ENCODE data around the gene LIAS.

The LIAS gene

GRCh38 chr4:39458505-39459300 is at the start of gene LIAS, which contains the start of gene RPL9:
TSS of gene LIAS (plus strand) at chr4:39459056. CDS start at chr4:39459118, 62 bp downstream.
TSS of gene RPL9 (minus strand) at chr4:39458922. CDS start at chr4:39458439, 483 bp downstream.
- no peaks in the 10 kb centered on the region for H3K9me3 ChIP-seq (ENCODE audit: control insufficient read depth, insufficient read depth, low read depth, low read length)
- peaks cover 18 to 69% of the 10 kb centered on the region in 2 experiments; a peak in 2 of 3 replicates for H3K36me3 ChIP-seq (ENCODE audit: control insufficient read depth in 2 of 2, insufficient read depth in 1 of 2, low read length in 2 of 2)
- H3K4me1 ChIP-seq (ENCODE audit: control insufficient read depth, insufficient read depth, low read length) = no peaks in the 10 kb centered on the region
- peak within 1 kb of the TSS; percentile 96 for H3K27ac ChIP-seq (ENCODE audit: extremely low read depth, low read depth, low read length)
- CTCF ChIA-PET = interaction anchor here (2.3 kb wide), 1 partner anchor 11 kb away, joined by 8 read pairs; no protein-coding TSS in a partner anchor
- POLR2A ChIA-PET = interaction anchor here (0.5 to 3.0 kb wide), 11 partner anchors 11 to 600 kb away, joined by 3 to 14 read pairs (median 3); partner anchors contain the start of genes SMIM14, UBE2K and UGDH
- H3K4me3 ChIP-seq (ENCODE audit: low read depth, low read length) = peak within 1 kb of the TSS; percentile 83
- TF ChIP-seq ZNF48 (tag by site-specific recombination; IDR thresholded peaks at IDR 0.05) (no peak), ZNF837 (tag by site-specific recombination; IDR thresholded peaks at IDR 0.05) (no peak), ATF2 (tag by site-specific recombination; IDR thresholded peaks at IDR 0.05; ENCODE audit: low read depth) (peak; percentile 98), ZBTB6 (tag by site-specific recombination; IDR thresholded peaks at IDR 0.05) (no peak), ZNF354C (tag by site-specific recombination; IDR thresholded peaks at IDR 0.05; ENCODE audit: borderline replicate concordance, low read depth) (no peak), BCL11A (tag by site-specific recombination; IDR thresholded peaks at IDR 0.05; ENCODE audit: low read depth) (no peak), SP7 (tag by site-specific recombination; IDR thresholded peaks at IDR 0.05) (peak; percentile 68), ZXDB (tag by site-specific recombination; IDR thresholded peaks at IDR 0.05) (peak; percentile 97), ZBTB11 (tag by site-specific recombination; conservative IDR thresholded peaks at IDR 0.05; ENCODE audit: low read depth) (peak; percentile 16; the same call in 1 of the 2 replicates), ZNF791 (tag by site-specific recombination; IDR thresholded peaks at IDR 0.05) (no peak), ZNF248 (tag by site-specific recombination; IDR thresholded peaks at IDR 0.05) (no peak), ZNF473 (tag by site-specific recombination; IDR thresholded peaks at IDR 0.05) (no peak), ZFP37 (tag by site-specific recombination; IDR thresholded peaks at IDR 0.05) (0 out of 2 replicates have a peak, but pooled peaks have one; percentile 70), ZNF645 (tag by site-specific recombination; IDR thresholded peaks at IDR 0.05) (no peak), SCRT1 (tag by site-specific recombination; IDR thresholded peaks at IDR 0.05; ENCODE audit: borderline replicate concordance) (no peak), KLF8 (tag by site-specific recombination; IDR thresholded peaks at IDR 0.05) (peak; percentile 60; the same call in 1 of the 2 replicates), ZNF660 (tag by site-specific recombination; IDR thresholded peaks at IDR 0.05) (peak; percentile 5; the same call in 1 of the 2 replicates), ZNF426 (tag by site-specific recombination; IDR thresholded peaks at IDR 0.05) (no peak), FEZF1 (tag by site-specific recombination; IDR thresholded peaks at IDR 0.05) (no peak), ZNF768 (tag by site-specific recombination; IDR thresholded peaks at IDR 0.05) (no peak), OSR2 (tag by site-specific recombination; IDR thresholded peaks at IDR 0.05) (no peak), ZNF146 (tag by site-specific recombination; IDR thresholded peaks at IDR 0.05) (no peak), ZBTB49 (tag by site-specific recombination; IDR thresholded peaks at IDR 0.05; ENCODE audit: low read depth) (no peak)
- TF ChIP-seq, protein P1, sequence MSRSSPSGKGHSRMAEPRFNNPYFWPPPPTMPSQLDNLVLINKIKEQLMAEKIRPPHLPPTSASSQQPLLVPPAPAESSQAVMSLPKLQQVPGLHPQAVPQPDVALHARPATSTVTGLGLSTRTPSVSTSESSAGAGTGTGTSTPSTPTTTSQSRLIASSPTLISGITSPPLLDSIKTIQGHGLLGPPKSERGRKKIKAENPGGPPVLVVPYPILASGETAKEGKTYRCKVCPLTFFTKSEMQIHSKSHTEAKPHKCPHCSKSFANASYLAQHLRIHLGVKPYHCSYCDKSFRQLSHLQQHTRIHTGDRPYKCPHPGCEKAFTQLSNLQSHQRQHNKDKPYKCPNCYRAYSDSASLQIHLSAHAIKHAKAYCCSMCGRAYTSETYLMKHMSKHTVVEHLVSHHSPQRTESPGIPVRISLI (tag by site-specific recombination; IDR thresholded peaks at IDR 0.05) = no peak
- TF ChIP-seq, protein P2, sequence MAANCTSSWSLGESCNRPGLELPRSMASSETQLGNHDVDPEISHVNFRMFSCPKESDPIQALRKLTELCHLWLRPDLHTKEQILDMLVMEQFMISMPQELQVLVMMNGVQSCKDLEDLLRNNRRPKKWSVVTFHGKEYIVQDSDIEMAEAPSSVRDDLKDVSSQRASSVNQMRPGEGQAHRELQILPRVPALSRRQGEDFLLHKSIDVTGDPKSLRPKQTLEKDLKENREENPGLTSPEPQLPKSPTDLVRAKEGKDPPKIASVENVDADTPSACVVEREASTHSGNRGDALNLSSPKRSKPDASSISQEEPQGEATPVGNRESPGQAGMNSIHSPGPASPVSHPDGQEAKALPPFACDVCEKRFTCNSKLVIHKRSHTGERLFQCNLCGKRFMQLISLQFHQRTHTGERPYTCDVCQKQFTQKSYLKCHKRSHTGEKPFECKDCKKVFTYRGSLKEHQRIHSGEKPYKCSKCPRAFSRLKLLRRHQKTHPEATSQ (tag by site-specific recombination; IDR thresholded peaks at IDR 0.05) = no peak
